Left lung (tissue), 10 donors: ENCODE results near the gene RNF111. TPM values are rescaled to one million over a fixed set of nuclear protein-coding genes. Genes with fewer than 3 reads are reported as not detected.

Source experiments
- ATAC-seq: fragments of 200-7000 bp; cut with Tn5 transposase; one replicate; pipeline ENCODE4 v1.9.1; 2020; ENCODE audit warnings: moderate library complexity
- DNase-seq, 4 donors: peaks; one replicate each; pipeline ENCODE4 v3.0.0-alpha.2; 2013 to 2020
- H3K27ac ChIP-seq, 2 donors: fragments of 200-600 bp; sonication (generic) in 1 of 2; one replicate each; pipeline versions ENCODE4 v1.5.0 to v1.8.0; 2020 to 2021
- H3K27me3 ChIP-seq, 2 donors: fragments of 200-600 bp; sonication (generic) in 1 of 2; one replicate each; pipeline versions ENCODE4 v1.5.0 to v1.8.0; 2020 to 2021
- H3K36me3 ChIP-seq, 2 donors: fragments of 200-600 bp; sonication (generic) in 1 of 2; one replicate each; pipeline versions ENCODE4 v1.5.0 to v1.8.0; 2020 to 2021
- H3K4me1 ChIP-seq, 2 donors: fragments of 200-600 bp; one replicate each; pipeline ENCODE4 v1.8.0; 2021
- H3K4me3 ChIP-seq, 2 donors: fragments of 200-600 bp; sonication (generic) in 1 of 2; one replicate each; pipeline versions ENCODE4 v1.5.0 to v1.8.0; 2020 to 2021; ENCODE audit warnings: mild to moderate bottlenecking in 1 of 2
- H3K9me3 ChIP-seq, 2 donors: fragments of 200-600 bp; sonication (generic) in 1 of 2; one replicate each; pipeline versions ENCODE4 v1.5.0 to v1.8.0; 2020 to 2021
- CTCF ChIP-seq, 2 donors: fragments of 200-600 bp; sonication (generic) in 1 of 2; IDR thresholded peaks; one replicate each; pipeline versions ENCODE4 v1.5.0 to v1.8.0; 2021; ENCODE audit warnings: antibody characterized with exemption in 2 of 2
- intact Hi-C, 2 donors: fragments of 100-400 bp; cut with DNase I; formaldehyde crosslinking; loops; one replicate each; pipeline versions ENCODE4 v1.11.2 to v1.14.2; 2022
- polyA plus RNA-seq, 6 donors: library from polyadenylated mRNA; unstranded; fragments of 120-200 nt; gene quantifications; one replicate each; pipeline ENCODE4 v1.2.1, GENCODE V29; 2013; ENCODE audit not compliant: insufficient read length in 6 of 6
- total RNA-seq, 2 donors: library from RNA; stranded (reverse); fragmentation: NEBNext Ultra II Directional; extraction: Animal tissue kit (Norgen Biotek cat#: 25700); gene quantifications; one replicate each; pipeline ENCODE4 v1.2.1, GENCODE V29; 2021
- donor health status: DM: no; HTN: yes; CAD: no.
- donor health status: DM: no; HTN: no; CAD: no.

The RNF111 gene
- total and polyA plus RNA-seq, 8 donors: 34.1 to 40.6 (median 39.0) TPM

DNA sequence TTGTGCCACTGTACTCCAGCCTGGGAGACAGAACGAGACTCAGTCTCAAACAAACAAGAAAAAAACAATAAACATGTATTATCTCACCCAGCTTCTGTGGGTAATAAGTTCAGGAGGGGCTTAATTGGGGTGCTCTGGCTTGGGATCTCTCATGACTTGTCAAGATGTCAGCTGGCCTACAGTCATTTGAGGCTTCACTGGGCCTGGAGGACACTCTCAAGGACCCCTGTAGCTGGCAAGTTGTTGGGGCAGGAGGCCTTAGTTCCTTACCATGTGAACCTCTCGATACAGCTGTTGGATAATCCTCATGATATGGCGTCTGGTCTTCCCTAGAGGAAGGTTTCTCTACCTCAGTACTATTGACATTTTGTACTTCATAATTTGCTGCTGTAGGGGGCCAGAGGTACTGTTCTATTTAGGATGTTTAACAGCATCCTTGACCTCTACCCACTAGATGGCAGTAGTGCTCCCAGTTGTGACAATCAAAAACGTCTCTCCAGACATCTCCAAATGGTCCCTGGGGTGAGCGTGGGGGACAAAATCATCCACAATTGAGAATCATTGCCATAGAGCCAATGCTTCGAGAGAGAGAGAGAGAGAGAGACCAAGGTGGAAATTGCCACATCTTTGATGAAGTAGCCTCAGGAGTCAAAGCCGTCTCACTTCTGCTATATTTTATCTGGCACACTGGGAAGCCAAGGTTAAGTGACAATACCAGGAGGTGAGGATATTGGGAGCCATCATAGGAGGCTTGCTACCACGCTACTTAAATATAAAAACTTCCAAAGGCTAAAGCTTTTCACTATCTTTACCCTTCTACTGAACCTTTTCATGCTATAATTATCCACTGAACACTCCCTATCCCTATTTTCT is 30.1 kb upstream of the RNF111 start:
- H3K27ac ChIP-seq: no peak overlapping the region
- ATAC-seq: peak; percentile 86

GRCh38 chr15:58958811-58959210 is 28.7 kb upstream of the RNF111 start:
- no peaks in the 10 kb centered on the region for H3K4me1 ChIP-seq
- H3K4me3 ChIP-seq: no peak overlapping the region
- H3K27me3 ChIP-seq: no peaks in the 10 kb centered on the region
- DNase-seq (no peak), ATAC-seq (no peak)
- TF ChIP-seq CTCF (IDR thresholded peaks at IDR 0.05): no peak
- no peaks in the 10 kb centered on the region for H3K9me3 ChIP-seq
- no peaks in the 10 kb centered on the region for H3K36me3 ChIP-seq
- intact Hi-C loops: no loop called here
- no peak overlapping the region for H3K27ac ChIP-seq

More for the DNA sequence above, 30.1 kb upstream of the RNF111 start:
- peak; percentile 61 to 72 for TF ChIP-seq CTCF (IDR thresholded peaks at IDR 0.05)
- peak in 1 of 4 donors; percentile 56 for DNase-seq
- no peaks in the 10 kb centered on the region for H3K4me1 ChIP-seq
- H3K4me3 ChIP-seq: no peak overlapping the region
- H3K9me3 ChIP-seq: no peaks in the 10 kb centered on the region
- intact Hi-C loops: no loop called here
- no peaks in the 10 kb centered on the region for H3K36me3 ChIP-seq
- no peaks in the 10 kb centered on the region for H3K27me3 ChIP-seq

GRCh38 chr15:58962136-58962535 is 25.3 kb upstream of the RNF111 start:
- DNase-seq (no peak), ATAC-seq (no peak)
- Histone ChIP-seq H3K4me3 (no peak overlapping the region), H3K4me1 (no peaks in the 10 kb centered on the region), H3K27ac (no peak overlapping the region), H3K36me3 (no peaks in the 10 kb centered on the region), H3K27me3 (no peaks in the 10 kb centered on the region), H3K9me3 (no peaks in the 10 kb centered on the region)
- TF ChIP-seq CTCF (IDR thresholded peaks at IDR 0.05): no peak
- intact Hi-C loops: no loop called here

GRCh38 chr15:58962662-58963565 is 24.5 kb upstream of the RNF111 start:
- H3K27me3 ChIP-seq: no peaks in the 10 kb centered on the region
- DNase-seq: no peak
- no peak overlapping the region for H3K27ac ChIP-seq
- intact Hi-C loops: no loop called here
- no peak for TF ChIP-seq CTCF (IDR thresholded peaks at IDR 0.05)
- H3K9me3 ChIP-seq: no peaks in the 10 kb centered on the region
- no peak overlapping the region for H3K4me3 ChIP-seq
- H3K4me1 ChIP-seq: no peaks in the 10 kb centered on the region
- ATAC-seq: no peak
- H3K36me3 ChIP-seq: no peaks in the 10 kb centered on the region

- no peak for ATAC-seq
- H3K9me3 ChIP-seq: no peaks in the 10 kb centered on the region
- TF ChIP-seq CTCF (IDR thresholded peaks at IDR 0.05): no peak
- DNase-seq: no peak
- no peak overlapping the region for H3K4me3 ChIP-seq
- H3K4me1 ChIP-seq: no peaks in the 10 kb centered on the region
- H3K36me3 ChIP-seq: no peaks in the 10 kb centered on the region
- H3K27me3 ChIP-seq: no peaks in the 10 kb centered on the region
- H3K27ac ChIP-seq: no peak overlapping the region
- intact Hi-C loops: no loop called here
Observed at GRCh38 chr15:58966698-58967097, 20.8 kb upstream of the RNF111 start.
